VCaP (cell line): ENCODE data around the gene RBM15.

Experiments used
- H3K27ac ChIP-seq: fragments of 450-650 bp; 2 replicates; pipeline ENCODE4 v1.5.1; 2017
- TF ChIP-seq, protein P1 (sequence below): fragments of 450-650 bp; conservative IDR thresholded peaks from 2 replicates; pipeline ENCODE4 v1.5.1; 2017; ENCODE audit warnings: mild to moderate bottlenecking, moderate library complexity

The RBM15 gene, protein sequence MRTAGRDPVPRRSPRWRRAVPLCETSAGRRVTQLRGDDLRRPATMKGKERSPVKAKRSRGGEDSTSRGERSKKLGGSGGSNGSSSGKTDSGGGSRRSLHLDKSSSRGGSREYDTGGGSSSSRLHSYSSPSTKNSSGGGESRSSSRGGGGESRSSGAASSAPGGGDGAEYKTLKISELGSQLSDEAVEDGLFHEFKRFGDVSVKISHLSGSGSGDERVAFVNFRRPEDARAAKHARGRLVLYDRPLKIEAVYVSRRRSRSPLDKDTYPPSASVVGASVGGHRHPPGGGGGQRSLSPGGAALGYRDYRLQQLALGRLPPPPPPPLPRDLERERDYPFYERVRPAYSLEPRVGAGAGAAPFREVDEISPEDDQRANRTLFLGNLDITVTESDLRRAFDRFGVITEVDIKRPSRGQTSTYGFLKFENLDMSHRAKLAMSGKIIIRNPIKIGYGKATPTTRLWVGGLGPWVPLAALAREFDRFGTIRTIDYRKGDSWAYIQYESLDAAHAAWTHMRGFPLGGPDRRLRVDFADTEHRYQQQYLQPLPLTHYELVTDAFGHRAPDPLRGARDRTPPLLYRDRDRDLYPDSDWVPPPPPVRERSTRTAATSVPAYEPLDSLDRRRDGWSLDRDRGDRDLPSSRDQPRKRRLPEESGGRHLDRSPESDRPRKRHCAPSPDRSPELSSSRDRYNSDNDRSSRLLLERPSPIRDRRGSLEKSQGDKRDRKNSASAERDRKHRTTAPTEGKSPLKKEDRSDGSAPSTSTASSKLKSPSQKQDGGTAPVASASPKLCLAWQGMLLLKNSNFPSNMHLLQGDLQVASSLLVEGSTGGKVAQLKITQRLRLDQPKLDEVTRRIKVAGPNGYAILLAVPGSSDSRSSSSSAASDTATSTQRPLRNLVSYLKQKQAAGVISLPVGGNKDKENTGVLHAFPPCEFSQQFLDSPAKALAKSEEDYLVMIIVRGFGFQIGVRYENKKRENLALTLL

DNA sequence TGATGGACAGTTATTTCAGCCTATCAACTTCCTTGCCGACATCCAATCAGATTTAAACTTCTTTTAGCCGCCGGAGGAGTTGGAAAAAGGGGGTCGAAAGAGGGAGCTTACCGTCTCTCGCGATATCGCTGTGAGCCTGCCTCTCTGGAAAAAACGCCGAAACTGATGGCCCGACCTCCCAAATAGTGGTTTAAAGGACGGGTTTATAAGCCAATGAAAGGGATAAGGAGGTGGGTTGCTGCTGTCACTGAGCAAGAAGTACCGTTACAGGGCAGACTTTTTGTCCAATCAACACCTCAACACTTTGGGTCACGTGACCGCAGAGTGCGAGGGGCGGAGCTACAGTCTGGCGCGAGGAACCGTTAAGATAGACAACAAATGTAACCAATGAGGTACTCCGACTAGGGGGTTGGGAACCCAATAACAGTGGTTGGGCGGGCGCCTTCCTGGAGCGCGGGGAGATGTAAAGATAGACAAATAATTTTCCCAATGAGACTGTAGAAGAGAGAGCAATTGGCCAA, at the start of gene RBM15:
Gene RBM15 (plus strand): TSS at position 492 of the 521 bp plus-strand sequence. CDS start 29 bp downstream, at position 521.
- H3K27ac ChIP-seq: peak within 1 kb of the TSS; percentile 97
- TF ChIP-seq, protein P1, sequence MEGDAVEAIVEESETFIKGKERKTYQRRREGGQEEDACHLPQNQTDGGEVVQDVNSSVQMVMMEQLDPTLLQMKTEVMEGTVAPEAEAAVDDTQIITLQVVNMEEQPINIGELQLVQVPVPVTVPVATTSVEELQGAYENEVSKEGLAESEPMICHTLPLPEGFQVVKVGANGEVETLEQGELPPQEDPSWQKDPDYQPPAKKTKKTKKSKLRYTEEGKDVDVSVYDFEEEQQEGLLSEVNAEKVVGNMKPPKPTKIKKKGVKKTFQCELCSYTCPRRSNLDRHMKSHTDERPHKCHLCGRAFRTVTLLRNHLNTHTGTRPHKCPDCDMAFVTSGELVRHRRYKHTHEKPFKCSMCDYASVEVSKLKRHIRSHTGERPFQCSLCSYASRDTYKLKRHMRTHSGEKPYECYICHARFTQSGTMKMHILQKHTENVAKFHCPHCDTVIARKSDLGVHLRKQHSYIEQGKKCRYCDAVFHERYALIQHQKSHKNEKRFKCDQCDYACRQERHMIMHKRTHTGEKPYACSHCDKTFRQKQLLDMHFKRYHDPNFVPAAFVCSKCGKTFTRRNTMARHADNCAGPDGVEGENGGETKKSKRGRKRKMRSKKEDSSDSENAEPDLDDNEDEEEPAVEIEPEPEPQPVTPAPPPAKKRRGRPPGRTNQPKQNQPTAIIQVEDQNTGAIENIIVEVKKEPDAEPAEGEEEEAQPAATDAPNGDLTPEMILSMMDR: no peak

DNA sequence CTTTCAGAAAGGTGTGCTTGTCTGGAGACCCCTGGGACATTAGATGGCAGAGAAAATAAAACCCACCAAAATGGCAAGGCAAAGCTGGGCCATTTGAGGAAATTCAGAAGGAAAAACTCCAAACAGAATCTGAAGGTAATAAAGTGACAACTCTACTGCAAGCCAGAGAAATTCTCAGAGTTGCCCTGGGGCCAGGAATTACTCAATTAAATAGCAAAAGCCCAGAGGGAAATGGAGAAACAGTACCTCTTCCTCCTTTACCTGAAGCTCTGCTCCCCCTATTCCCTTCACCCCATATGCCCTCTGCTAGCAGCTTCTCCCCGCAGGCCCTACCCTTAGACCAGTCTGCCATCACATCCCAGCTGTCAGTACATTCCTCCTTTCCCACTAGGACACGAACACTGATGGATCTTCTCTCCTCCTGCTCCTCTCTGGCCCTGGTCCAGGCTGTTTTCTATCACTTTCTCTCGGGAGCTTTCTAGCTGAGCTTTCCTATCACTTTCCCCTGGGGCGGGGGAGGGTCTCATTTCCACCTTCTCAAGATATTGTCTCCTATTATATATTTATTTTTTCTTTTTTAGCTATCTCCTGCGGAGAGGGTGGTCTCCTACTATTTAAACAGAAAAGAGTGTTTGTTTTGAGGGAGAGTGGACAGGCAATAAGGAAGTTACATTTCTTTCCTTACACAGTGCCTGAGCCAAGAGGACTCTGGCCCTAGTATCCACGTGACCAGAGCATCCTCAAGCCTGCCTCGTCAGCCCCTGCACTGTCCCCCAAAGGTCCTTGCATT, 47.7 kb upstream of the RBM15 start:
- peak overlapping the region; percentile 61 for H3K27ac ChIP-seq

DNA sequence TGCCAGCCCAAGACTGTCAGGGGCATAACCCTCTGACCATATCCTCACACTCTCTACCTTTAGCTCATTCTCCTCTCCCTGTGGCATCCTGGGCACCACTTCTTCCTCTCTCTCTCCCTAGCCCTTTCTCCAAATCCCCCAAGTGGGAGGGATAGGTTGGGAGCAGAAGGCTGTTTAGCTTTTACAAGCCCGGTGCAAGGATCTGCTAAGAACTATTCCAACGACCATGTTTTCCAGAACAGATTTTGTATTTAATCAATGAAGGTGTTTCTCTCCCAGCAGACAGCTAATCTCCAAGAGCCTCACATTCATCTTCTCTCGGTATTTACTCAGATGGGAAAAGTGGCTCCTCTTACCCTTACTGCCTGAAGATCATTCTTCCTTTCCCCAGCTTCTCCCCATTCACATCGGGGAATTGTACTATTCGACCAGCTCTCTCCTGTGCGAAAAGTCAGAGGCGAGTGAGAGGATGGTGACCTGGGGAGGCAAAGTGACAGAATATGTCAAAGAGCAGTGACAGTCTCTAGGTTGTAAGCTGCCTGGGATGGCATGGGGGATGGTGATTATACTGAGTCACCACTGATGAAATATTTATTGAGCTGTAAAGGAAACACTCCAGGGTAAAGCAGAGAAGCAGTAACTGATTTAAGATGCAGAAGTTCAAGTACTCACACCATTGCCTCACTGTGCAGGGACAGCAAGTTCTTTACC, 47.0 kb upstream of the RBM15 start:
- H3K27ac ChIP-seq: peak overlapping the region; percentile 61
- TF ChIP-seq, protein P1: no peak

More for the DNA sequence above, 47.7 kb upstream of the RBM15 start:
- TF ChIP-seq, protein P1: no peak

DNA sequence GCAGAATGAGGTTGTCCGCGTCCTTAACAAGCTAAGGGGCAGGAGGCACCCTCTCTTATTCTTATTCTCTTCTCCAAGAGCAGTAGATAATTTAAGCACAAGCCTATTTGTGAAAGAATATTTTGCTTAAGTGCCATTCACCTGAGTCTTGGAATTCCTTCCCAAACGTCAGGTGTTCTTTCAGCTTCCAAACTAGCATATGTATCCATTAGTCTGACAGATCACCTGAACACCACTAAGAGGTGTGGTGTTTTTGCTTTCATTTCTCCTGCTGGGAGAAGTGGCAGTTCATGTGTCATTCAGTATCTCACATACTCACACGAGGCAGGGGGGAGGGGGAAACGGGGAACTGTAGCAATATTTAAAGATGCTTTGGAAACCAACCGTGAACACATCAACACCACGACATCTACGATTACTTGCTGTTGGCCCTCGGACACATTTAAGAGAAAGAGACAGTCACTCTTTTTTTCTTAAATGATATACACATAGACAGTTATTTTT, 45.5 kb upstream of the RBM15 start:
- no peak overlapping the region for H3K27ac ChIP-seq
- TF ChIP-seq, protein P1: no peak

DNA sequence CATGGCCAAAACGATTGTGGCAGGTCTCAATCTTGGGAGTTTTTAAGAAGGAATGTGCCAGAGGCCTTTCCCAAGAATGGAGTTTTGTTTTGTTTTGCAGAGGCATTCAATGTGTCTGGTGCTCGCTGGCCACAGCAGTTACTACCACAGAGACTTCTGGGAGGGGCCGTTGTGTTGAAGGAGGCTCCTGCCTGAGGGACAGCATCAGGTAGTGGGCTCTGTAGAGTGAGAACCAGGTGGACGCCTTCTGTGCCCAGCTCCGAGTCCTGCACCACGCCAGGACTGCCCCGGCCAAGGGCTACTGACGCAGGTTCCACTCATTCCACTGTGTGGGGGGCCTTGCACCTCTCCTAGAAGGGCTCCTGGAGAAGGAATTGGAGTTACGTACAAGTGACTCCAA, 44.9 kb upstream of the RBM15 start:
- TF ChIP-seq, protein P1: no peak
- H3K27ac ChIP-seq: no peak overlapping the region

DNA sequence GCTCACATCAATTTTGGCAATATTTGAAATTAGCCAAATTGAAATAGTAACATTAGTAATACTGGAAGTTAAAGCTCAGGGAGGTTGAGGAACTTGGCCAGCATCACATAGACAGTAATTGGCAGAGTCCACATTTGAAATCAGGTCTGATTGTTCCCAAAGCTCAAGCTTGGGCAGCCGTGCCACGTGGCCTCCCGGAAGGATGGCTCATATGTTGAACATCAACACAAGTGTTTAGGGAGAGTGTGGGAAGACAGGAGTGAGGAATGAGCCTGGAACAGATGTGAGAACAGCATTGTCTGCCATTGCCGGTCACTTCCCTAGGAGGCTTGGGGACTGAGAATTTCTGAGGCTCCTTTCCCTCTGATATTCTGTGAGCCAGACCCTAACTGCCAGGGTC, 40.2 kb upstream of the RBM15 start:
- TF ChIP-seq, protein P1: no peak
- no peak overlapping the region for H3K27ac ChIP-seq
